MM.1S (cell line): ENCODE results near the gene SMC3.

ENCODE experiments used
- DNase-seq: peaks from one replicate; pipeline ENCODE4 v3.0.0-alpha.2; 2015
- H2AFZ ChIP-seq: fragments of 300-600 bp; sonication (generic); 2 replicates; pipeline ENCODE4 v1.6.0; 2016; ENCODE audit warnings: antibody characterized with exemption, low read length
- H3F3A ChIP-seq: fragments of 300-600 bp; sonication (generic); 2 replicates; pipeline ENCODE4 v1.6.1; 2016; ENCODE audit warnings: mild to moderate bottlenecking, antibody characterized with exemption, low read length, moderate library complexity, mixed read lengths; ENCODE audit not compliant: insufficient read depth
- H3K27ac ChIP-seq: fragments of 300-600 bp; sonication (generic); 2 replicates; pipeline ENCODE4 v1.5.1; 2016; ENCODE audit warnings: mild to moderate bottlenecking, low read length
- H3K27me3 ChIP-seq: fragments of 300-600 bp; sonication (generic); replicated peaks from 2 replicates; pipeline ENCODE4 v1.6.0; 2016; ENCODE audit warnings: low read length; ENCODE audit not compliant: insufficient read depth
- H3K36me3 ChIP-seq: fragments of 300-600 bp; sonication (generic); replicated peaks from 2 replicates; pipeline ENCODE4 v1.6.1; 2016; ENCODE audit warnings: mild to moderate bottlenecking, low read length, mixed read lengths; ENCODE audit not compliant: insufficient read depth
- H3K4me1 ChIP-seq: fragments of 300-600 bp; sonication (generic); 2 replicates; pipeline ENCODE4 v1.6.1; 2016; ENCODE audit warnings: low read length, mixed read lengths
- H3K4me2 ChIP-seq: fragments of 300-600 bp; sonication (generic); 2 replicates; pipeline ENCODE4 v1.6.0; 2016; ENCODE audit warnings: low read depth, low read length
- H3K4me3 ChIP-seq: fragments of 300-600 bp; sonication (generic); 2 replicates; pipeline ENCODE4 v1.5.1; 2016; ENCODE audit warnings: low read length, mixed read lengths
- H3K79me2 ChIP-seq: fragments of 300-600 bp; sonication (generic); 2 replicates; pipeline ENCODE4 v1.6.1; 2016; ENCODE audit warnings: mixed run types, low read length, mixed read lengths
- H3K9ac ChIP-seq: fragments of 300-600 bp; sonication (generic); 2 replicates; pipeline ENCODE4 v1.6.1; 2016; ENCODE audit warnings: low read length, mixed read lengths
- H3K9me2 ChIP-seq: fragments of 300-600 bp; sonication (generic); replicated peaks from 2 replicates; pipeline ENCODE4 v1.6.1; 2016; ENCODE audit warnings: mild to moderate bottlenecking, low read length, mixed read lengths; ENCODE audit not compliant: insufficient read depth
- H3K9me3 ChIP-seq: fragments of 300-600 bp; sonication (generic); replicated peaks from 2 replicates; pipeline ENCODE4 v1.6.1; 2016; ENCODE audit warnings: mild to moderate bottlenecking, low read length, mixed read lengths; ENCODE audit not compliant: insufficient read depth
- H4K20me1 ChIP-seq: fragments of 300-600 bp; sonication (generic); 2 replicates; pipeline ENCODE4 v1.6.1; 2016; ENCODE audit warnings: mild to moderate bottlenecking, low read length, moderate library complexity, mixed read lengths; ENCODE audit not compliant: insufficient read depth
- EZH2 ChIP-seq: fragments of 300-600 bp; sonication (generic); optimal IDR thresholded peaks from 2 replicates; pipeline ENCODE3; 2017; ENCODE audit warnings: low read depth, mild to moderate bottlenecking, antibody characterized with exemption, low read length, mixed read lengths
- EZH2phosphoT487 ChIP-seq: fragments of 300-600 bp; sonication (generic); IDR thresholded peaks from 2 replicates; pipeline ENCODE4 v1.6.1; 2018; ENCODE audit warnings: antibody characterized with exemption, low read length
- TF ChIP-seq, protein P1 (sequence below): fragments of 300-600 bp; sonication (generic); IDR thresholded peaks from 2 replicates; pipeline ENCODE4 v1.5.1; 2016; ENCODE audit warnings: antibody characterized with exemption, low read length, mixed read lengths

Gene SMC3

DNA sequence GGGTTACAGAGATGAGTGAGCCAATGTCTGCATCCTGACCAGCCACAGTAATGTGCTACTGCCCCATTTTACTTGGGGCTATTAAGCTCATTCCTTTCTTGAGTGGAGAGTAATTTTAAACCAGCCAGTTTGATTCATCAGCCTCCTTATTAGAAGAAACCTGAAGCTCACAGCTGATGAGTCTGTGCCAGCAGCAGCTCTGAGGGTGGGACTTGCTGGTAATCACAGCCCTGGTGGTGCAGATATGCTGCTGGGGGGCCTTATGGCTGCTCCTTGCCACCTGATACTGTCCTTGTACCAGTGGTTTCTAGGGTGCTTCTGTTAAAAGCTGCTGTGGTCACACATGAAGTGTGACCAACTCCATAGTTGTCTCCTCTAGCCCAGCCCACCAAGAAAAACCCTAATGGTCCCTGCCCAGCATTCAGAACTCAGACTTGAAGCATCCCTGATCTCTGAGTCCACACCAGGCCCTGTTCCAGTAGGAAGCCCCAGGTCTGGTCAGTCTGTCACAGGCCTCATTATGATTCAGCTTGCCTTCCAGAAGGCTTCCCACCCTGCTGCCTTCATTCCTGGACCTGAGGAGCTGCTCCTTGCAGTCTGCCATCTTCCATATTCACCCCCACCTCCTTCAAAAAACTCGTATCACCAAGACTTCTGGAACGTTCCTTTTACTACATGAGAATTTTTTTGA lies 47.7 kb downstream of the SMC3 start:
- no peaks in the 10 kb centered on the region for H3K79me2 ChIP-seq
- peaks cover 18% of the 10 kb centered on the region for H3F3A ChIP-seq
- no peaks in the 10 kb centered on the region for H3K9me3 ChIP-seq
- no peaks in the 10 kb centered on the region for H3K9me2 ChIP-seq
- H3K4me1 ChIP-seq = peaks cover 26% of the 10 kb centered on the region
- H3K9ac ChIP-seq = no peak overlapping the region
- DNase-seq = no peak
- no peak overlapping the region for H3K4me2 ChIP-seq
- no peak overlapping the region for H3K27ac ChIP-seq
- no peaks in the 10 kb centered on the region for H4K20me1 ChIP-seq
- H3K36me3 ChIP-seq = no peaks in the 10 kb centered on the region
- no peaks in the 10 kb centered on the region for H3K27me3 ChIP-seq
- H3K4me3 ChIP-seq = no peak overlapping the region
- TF ChIP-seq EZH2 (no peak), EZH2phosphoT487 (no peak)
- TF ChIP-seq, protein P1, sequence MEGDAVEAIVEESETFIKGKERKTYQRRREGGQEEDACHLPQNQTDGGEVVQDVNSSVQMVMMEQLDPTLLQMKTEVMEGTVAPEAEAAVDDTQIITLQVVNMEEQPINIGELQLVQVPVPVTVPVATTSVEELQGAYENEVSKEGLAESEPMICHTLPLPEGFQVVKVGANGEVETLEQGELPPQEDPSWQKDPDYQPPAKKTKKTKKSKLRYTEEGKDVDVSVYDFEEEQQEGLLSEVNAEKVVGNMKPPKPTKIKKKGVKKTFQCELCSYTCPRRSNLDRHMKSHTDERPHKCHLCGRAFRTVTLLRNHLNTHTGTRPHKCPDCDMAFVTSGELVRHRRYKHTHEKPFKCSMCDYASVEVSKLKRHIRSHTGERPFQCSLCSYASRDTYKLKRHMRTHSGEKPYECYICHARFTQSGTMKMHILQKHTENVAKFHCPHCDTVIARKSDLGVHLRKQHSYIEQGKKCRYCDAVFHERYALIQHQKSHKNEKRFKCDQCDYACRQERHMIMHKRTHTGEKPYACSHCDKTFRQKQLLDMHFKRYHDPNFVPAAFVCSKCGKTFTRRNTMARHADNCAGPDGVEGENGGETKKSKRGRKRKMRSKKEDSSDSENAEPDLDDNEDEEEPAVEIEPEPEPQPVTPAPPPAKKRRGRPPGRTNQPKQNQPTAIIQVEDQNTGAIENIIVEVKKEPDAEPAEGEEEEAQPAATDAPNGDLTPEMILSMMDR = no peak
- no peak overlapping the region for H2AFZ ChIP-seq

DNA sequence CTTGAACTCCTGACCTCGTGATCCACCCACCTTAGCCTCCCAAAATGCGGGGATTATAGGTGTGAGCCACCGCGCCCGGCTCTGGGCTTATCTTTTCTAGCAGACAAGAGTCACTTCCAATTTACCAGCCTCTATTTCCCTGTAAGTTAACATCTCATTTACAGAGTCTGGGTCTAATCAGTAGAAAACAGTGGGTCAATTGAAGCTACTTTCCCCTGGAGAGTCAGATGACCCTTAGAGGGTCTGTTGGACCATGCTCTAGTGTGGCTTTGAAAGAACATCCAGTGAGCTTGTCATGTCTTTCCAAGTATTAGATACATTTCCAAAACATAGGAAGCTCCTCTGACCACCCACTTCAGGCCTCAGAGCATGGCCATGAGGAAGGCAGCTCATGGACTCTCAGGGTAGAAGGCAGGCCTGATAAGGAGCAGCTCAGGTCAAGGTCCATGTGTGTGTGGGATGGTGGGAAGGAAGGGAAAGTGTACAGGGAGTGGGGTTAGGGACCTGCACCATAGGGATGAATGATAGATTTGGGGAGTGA lies 49.1 kb downstream of the SMC3 start:
- no peak overlapping the region for H3K9ac ChIP-seq
- no peaks in the 10 kb centered on the region for H3K79me2 ChIP-seq
- H3K9me2 ChIP-seq = no peaks in the 10 kb centered on the region
- H3K36me3 ChIP-seq = no peaks in the 10 kb centered on the region
- no peak overlapping the region for H3K4me3 ChIP-seq
- no peaks in the 10 kb centered on the region for H3K27me3 ChIP-seq
- no peak overlapping the region for H3K27ac ChIP-seq
- no peak for DNase-seq
- no peak overlapping the region for H3K4me2 ChIP-seq
- H2AFZ ChIP-seq = no peak overlapping the region
- H3K4me1 ChIP-seq = peaks cover 14% of the 10 kb centered on the region
- peaks cover 12% of the 10 kb centered on the region for H3F3A ChIP-seq
- TF ChIP-seq, protein P1 = no peak
- TF ChIP-seq EZH2phosphoT487 (no peak), EZH2 (no peak)
- H3K9me3 ChIP-seq = no peaks in the 10 kb centered on the region
- no peaks in the 10 kb centered on the region for H4K20me1 ChIP-seq

- no peak for TF ChIP-seq EZH2
- no peak for TF ChIP-seq EZH2phosphoT487
- TF ChIP-seq, protein P1 = no peak
- Histone ChIP-seq H3K9me2 (no peaks in the 10 kb centered on the region), H3K9me3 (no peaks in the 10 kb centered on the region), H3K4me2 (no peak overlapping the region), H3K79me2 (no peaks in the 10 kb centered on the region), H3K4me1 (peaks cover 3% of the 10 kb centered on the region), H3K27me3 (no peaks in the 10 kb centered on the region), H4K20me1 (no peaks in the 10 kb centered on the region), H3F3A (peaks cover 2% of the 10 kb centered on the region), H3K36me3 (no peaks in the 10 kb centered on the region), H3K4me3 (no peak overlapping the region), H3K9ac (no peak overlapping the region), H3K27ac (no peak overlapping the region), H2AFZ (no peak overlapping the region)
- no peak for DNase-seq
Measured at GRCh38 chr10:110617425-110618229, 50.1 kb downstream of the SMC3 start.
